GM19043 (cell line): ENCODE results near the gene MC3R.
"Not testable (repeated sequence)": the region's sequence is repeated elsewhere in the genome, so short reads cannot be mapped to it uniquely, and the experiment has no call there.

Experiments
- ATAC-seq: cut with Tn5 transposase; IDR thresholded peaks from one replicate; pipeline ENCODE4 v1.9.1; 2021; ENCODE audit warnings: low read depth; ENCODE audit not compliant: unreplicated experiment

Gene MC3R

DNA sequence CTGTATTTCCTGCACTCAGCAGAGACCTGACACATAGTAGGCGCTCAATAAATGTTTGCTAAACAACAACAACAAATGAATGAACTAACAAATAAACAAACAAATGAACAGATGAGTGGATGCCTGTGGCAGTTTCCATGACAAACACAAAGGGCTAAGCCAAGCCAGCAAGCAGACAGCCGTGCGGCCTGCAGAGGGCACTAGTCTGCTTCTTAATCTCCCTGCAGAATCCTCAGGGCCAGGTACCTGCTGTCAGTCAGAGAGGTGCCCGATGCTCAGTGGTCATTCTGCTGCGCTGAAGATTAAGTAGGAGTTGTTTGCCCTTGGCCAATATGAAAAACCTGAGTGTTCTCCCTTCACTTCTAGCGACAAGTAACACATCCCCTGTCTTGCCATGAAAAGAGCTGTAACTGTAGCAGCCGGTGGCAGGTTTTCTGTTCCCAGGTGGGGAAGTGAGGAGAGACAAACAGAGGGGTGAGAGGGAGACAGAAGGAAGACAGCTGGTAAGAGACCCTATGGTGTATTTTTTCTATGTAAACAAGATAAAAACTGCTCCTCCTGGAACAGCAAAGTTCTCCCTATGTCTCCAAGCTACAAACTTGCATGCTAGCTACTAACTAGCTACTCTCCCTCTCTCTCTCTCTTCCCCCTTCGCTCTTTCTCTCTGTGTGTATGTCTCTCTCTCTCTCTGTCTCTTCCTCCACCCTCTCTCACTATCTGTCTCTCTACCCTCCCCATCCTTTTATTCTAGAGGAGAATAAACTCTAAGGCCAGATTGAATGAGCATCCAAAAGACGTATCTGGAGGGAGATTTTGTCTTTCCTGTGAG, at the start of gene MC3R:
MC3R (plus strand) TSS at position 779 of the 829 bp plus-strand sequence. CDS start 112 bp downstream, outside the sequence.
- no peak for ATAC-seq

DNA sequence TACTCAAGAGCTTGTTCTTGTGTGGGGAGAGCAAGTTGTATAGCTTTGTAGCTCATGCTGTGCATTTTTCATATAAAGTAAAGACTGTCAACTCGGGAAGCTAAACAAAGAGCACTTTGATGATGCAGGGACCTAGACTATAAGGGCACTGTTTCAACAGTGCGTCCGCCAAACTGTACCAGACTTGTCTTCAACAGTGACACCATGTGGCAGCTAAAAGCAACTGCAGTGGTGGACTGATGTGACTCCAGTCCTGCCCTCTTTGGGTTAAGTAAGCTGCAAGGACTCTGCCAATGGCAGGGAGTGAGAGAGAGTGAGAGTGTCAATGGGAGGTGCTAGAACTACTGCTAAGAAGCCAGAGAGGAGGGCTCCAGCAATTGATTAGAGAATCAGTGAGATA, 48.1 kb upstream of the MC3R start:
- ATAC-seq: no peak

DNA sequence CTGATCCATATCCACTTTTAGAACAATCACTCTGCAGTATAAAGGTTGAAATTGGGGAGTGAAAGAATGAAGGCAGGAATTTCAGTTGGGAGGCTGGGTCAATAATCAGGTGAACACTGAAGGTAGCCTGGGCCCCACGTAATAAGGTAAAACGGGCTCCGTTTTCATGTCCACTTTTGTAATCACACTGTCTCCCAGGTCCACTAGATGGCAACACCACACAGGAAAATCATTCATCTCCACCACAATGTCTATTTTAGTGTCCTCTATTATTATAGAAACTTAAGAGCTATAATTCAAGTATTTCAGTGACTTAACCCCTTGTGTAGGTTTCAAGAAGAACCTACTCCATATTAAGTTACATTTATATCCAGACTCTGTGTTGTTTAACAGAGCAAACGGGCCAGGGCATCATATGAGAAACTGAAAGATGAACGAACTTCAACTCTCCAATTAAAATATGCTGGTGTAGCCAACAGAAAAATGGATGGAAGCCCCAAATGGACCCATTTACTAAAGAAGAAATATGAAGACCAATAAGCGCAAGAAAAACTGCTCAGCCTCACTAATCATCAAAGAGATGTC, 45.9 kb upstream of the MC3R start:
- no peak for ATAC-seq

DNA sequence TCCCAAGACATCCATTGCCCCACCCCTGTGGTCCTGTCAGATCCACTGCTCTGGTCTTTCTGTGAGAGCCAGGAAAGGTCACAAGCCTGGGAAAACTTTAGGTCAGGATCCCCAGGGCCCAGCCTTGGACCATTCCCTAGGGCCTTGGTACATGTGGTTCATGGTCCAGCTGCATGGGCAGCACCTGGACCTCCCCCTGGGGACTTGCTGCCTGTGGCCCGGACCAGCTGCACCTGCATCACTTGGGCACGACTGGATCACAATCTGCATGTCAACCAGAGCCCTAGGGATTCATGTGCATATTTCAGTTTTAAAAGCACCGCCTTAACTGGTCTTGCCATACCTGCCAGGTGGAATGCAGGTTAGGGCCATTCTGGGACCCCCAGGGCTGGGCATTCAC, 44.3 kb upstream of the MC3R start:
- ATAC-seq: no peak

DNA sequence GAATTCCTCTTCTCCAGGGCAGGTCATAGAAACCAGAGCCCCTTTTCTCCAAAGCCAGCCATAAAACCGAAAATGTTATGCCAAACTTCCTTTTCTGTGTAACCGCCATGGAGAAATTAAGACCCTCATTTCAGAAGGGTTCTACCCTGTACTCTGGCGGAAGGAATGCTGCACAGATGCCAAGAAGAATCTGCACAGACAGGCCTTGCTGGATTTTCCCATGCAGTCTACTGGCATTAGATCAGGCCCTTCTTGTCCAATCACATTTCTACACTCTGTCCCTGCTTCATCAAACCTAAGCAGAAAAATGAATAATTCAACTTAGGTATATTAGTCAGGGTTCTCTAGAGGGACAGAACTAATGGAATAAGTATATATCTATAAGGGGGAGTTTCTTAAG, 43.2 kb upstream of the MC3R start:
- ATAC-seq: no peak

DNA sequence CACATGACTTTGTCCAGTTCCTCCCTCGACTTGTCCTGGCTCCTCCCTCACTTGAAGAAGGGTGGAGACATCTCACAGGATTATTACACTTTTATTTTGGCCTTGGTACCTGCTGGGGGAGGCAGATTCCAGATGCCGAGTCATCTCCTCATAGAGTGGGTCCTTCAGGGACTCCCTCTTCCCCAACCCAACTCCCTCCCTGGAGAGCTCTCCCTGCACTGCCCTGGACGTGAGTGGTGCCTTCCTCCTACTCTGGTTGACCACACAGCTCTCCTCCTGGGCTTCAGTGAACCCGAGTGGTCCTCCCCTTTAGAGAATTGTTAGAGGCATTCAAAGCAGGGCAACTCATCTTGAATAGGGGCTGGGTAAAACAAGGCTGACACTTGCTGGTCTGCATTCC, 40.9 kb upstream of the MC3R start:
- ATAC-seq: no peak

DNA sequence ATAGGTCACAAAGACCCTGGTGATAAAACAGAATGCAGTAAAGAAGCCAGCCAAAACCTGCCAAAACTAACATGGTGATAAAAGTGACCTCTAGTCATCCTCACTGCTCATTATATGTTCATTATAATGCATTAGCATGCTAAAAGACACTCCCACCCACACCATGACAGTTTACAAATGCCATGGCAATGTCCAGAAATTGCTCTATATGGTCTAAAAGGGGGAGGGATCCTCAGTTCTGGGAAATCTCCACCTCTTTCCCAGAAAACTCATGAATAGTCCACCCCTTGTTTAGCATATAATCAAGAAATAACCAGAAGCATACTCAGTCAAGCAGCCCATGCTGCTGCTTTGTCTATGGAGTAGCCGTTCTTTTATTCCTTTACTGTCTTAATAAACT, 40.4 kb upstream of the MC3R start:
- no peak for ATAC-seq

DNA sequence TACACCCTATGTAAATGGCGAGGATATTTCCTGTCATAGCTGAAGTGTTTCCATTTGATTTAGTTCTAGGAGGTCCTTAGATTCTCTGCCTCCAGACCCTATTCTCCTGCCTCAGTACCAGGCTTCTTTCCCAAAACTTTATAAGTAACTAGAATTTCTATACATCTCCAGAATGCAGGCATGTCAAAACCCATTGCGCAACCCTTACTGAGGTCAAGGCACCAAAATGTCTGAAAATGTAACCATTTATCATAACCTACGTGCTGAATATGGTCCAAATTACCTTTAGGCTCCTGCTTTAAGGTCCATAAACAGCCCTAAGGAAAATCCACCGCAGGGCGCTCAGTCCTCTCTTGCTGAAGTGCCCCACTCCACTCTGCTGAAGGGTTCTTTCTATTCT, 37.5 kb upstream of the MC3R start:
- ATAC-seq: no peak

DNA sequence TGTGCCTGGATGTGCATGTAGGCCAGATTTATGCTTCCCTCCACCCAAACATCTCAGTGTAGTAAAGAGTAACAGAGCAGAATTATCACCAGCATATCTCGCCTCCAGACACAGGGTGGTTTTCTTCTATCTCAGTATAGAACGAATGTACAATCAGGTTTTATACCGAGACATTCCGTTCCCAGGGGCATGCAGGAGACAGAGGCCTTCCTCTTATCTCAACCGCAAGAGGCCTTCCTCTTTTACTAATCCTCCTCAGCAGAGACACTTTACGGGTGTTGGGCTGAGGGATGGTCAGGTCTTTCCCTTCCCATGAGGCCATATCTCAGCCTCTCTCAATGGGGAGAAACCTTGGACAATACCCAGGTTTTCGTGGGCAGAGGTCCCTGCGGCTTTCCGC, 36.4 kb upstream of the MC3R start:
- ATAC-seq: no peak

DNA sequence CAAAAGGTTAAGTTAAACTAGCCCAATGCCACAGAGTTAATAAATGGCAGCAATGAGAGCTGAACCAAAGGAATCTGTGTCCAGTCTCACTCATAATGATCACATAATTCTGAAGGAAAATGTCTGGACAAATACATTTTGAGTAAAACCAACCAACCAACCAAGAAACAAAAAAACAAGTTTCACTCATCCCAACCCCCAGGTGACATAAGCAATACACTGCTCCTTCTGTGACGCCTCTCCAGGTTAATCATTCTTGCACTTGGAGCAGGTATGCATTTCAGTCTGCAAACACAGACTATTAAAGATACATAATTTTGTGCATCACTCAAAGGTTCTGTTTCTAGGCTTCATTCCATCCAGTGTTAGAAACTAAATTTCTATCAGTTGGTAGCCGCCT, 35.2 kb upstream of the MC3R start:
- no peak for ATAC-seq

DNA sequence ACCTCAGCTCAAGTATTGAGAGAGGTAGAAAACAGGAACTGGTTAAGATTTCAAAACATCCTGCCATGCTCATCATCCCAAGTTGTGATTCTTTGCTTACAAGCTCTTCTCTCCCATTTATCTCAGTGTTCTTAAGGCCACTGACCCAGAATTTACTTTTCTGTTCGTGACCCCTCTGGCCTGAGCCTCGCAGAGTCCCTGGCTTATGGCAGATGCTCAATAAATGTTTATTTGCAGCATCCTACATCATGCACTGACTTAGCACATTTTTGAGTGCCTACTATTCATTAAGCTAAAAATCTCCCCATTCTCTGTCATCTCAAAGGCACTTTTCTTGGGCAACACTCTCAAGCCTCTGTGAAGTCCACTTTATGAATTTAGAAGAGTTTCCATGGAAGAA, 33.4 kb upstream of the MC3R start:
- ATAC-seq: no peak

DNA sequence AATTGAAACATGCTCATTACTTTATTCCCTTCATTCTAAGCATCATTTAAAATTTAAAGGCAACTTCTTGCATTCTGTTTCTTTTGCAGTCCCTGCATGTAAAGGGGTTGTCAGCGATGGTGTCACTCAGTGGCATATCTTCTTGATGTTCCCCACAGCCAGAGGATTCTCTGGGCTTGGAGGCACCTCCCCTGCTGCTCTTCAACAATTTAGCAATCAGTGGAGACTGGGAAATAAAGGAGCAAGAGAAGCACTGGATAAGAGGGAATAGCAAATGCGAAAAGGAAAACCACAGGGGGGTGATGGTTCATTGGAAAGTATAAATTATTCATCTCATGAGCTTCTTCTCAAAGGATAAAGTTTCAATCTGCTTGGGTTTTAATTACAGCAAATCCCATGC, 30.7 kb upstream of the MC3R start:
- ATAC-seq: no peak

DNA sequence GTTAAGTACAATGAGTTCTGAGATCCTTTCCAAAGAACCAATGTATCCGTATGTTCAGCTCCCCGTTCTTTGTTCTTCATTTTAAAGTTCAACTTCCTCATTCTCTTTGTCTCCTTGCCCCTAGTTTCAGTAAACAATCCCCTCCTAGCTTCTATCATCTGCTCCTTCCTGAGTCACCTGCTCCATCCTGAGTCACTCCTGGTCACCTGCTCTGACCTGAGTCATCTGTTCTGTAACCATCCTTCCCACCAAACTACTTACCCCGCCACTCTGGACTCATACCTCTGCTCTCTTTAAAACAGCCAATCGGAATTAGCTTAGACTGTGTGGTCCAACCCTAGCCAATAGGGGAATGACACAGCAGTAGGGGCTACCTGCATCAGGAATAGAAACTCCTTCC, 27.3 kb upstream of the MC3R start:
- ATAC-seq: not testable (repeated sequence)

DNA sequence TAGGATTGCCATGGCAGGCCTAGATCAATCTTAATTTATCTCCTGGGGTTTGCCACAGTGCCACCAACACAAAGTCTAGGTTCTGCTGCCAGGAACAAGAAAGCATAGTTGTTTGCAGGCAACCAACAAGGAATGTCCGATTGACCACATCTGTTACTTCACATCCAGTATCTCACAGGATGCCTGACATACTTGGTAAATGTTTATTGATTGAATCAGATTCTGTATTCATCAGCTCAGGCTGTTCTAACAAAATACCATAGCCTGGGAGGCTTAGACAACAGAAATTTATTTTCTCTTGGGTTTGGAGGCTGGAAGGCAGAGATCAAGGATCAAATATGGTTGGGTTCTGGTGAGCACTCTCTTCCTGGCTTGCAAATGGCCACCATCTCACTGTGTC, 26.3 kb upstream of the MC3R start:
- ATAC-seq: no peak

DNA sequence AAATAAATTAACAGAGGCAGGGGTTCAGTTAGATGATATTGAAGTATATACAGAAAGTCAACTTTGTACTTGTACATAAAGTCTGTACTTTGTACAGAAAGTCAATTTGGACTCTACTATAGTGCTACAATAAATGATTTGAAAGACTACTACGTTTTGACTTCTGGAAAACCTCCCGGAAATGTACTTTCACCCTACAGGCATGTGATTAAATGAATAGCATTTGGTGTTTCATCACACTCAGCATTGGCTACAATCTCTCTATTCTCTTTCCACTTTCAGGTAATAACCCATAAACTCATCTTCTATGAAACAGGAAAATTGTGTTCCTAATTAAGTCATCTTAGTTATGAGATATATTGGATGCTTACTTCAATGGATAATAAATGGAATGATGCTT, 25.6 kb upstream of the MC3R start:
- ATAC-seq: no peak

DNA sequence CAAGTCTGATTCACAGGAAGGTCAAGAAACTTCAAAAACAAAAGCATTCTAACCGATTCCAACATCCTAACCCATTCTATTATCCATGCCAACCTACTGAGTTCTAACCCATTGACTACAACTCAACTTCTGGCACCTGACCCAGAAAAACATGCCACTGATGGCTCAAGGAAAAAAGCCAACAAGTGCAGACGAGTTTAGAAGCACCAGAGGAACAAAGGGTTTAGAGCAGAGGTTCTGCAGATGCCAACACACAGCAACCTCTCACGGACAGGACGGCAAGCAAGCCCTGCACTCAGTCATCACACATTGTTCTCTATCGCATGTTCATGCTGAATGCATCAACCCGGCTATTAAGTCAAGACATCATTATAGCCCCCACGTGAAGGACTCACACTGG, 25.2 kb upstream of the MC3R start:
- no peak for ATAC-seq

DNA sequence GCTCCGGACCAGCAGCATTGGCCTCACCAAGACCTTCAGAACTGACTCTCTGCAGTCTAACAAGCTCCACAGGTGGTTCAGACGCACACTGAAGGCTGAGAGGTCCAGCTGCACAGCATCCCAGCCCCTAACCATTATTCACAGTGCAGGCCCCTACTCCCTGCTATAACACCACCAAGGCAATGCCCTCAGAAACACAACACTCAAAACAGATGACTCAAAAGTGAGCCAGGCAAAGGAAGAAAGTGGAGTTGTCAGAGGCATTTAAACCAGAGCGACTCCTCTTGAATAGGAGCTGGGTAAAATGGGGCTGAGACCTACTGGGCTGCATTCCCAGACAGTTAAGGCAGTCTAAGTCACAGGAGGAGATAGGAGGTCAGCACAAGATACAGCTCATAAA, 20.5 kb upstream of the MC3R start:
- no peak for ATAC-seq

DNA sequence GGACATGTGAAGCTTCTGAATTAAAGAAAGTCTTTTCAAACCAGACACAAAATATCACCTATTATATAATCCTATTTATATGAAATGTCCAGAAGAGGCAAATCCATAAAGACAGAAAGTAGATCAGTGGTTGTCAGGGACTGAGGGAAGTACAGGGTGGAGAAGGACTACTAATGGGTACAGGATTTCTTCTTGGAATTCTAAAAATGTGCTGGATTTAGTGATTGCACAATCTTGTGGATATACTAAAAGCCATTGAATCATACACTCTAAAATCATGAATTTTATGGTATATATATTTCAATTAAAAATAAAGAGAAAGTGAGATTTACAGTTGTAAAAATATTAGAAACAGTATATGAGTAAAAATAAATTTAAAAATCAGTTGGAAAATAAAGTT, 18.7 kb upstream of the MC3R start:
- ATAC-seq: no peak

DNA sequence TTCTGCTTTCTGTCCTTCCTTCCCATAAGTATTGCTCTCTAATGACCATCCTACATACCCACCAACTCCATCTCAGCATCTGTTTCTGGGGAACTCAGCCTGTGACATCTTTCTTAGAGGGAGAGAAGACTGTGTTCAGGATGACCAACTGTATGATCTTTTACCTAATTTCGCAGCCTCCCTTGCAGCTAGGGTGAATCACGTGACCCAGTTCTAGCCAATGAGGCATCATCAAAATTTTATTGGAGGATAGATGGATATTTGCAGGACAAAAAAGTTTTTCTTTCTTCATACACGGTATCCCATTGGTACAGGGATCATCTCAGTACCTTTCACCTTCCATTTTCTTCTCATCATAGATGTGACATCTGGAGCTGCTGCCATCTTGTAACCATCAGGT, 14.4 kb upstream of the MC3R start:
- no peak for ATAC-seq

DNA sequence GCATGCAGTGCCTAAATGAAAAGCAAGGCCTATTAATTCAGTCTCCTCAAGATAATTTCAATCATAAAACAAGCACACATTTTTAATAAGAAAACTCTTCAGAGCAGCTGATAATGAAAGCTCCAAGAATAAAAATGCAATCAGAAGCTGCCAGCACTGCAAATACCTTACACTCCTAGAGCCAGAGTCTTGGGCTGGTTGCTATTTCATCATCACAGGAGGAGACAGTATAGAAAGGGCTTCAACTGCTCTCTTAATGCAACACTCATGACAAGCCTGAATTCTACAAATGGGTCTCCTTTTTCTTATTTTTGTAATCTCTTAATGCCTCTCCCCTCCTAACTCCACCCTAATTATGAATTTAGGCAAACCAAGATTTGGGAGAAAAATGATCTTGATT, 11.2 kb upstream of the MC3R start:
- ATAC-seq: no peak

DNA sequence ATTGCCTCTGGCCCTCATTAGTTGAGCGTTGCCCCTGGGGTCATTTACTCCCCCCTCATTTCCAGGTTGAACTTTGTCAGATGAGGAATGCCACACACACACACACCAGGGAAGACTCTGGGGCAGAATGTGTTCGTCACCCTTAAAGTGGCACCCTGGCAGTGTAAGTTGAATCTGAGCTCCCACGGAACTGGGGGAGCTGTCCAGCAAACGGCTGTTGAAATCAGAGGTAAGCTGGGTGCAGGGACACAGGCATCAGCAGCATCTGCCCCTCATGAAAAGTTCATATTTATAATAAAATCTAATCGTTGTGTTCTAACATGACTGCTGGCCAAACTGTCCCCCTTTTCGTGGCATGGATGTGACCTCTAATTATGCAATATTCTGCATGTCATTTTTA, 4.3 kb upstream of the MC3R start:
- no peak for ATAC-seq

DNA sequence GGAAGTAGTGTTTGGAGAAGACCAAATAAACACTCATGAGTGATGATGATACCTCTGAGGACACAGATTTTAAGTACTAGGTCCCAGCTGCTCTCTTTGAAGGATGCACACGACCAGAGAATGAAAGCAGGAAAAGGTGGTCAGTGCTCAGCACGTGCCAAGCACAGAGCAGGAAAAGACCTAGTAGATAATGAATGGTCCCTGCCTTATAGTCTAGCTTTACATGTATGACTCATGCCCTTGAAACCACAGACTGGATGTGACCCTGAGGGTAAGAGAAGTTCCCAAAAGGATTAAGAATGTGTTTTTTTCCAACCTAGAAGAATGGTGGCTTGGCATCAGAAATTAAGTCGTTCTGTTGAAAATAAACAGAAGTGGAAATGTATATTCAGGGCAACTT, 2.8 kb upstream of the MC3R start:
- ATAC-seq: no peak
